Raji (cell line): ENCODE results near the gene MNT.

Experiments used
- POLR2A ChIP-seq: IDR thresholded peaks from 2 replicates; pipeline ENCODE4 v1.6.1; 2011; ENCODE audit warnings: low read depth, low read length, control low read depth; ENCODE audit not compliant: insufficient read depth

MNT gene

DNA sequence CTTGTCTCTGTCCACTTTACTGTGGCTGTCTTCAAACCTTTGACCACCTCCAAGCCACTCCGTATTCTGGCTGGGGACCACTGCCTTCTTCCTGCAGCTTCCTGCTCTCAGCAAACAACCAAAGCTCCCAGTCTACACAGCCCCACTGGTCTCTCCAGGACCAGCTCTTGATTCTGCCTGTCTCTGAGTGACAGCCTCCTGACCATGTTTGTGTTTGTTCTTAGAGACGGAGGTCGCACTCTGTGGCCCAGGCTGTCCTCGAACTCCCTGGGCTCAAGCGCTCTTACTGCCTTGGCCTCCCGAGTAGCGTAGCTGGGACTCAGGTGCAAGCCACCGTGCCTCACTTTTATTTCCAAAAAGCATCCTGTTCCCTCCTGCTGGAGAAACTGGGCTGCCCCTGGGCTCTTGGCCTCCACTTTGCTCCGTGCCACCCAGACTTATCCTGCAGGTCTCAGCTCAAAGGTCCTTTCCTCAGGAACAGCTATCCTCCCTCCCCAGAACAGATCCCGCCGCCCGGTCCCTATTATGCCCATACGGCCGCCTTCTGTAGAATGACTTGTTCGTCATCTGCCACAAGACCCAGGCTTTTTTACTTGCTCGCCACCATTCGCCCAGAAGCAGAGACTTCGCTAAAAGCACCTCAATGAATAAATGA is 9.1 kb downstream of the MNT start:
- TF ChIP-seq POLR2A, result no peak

DNA sequence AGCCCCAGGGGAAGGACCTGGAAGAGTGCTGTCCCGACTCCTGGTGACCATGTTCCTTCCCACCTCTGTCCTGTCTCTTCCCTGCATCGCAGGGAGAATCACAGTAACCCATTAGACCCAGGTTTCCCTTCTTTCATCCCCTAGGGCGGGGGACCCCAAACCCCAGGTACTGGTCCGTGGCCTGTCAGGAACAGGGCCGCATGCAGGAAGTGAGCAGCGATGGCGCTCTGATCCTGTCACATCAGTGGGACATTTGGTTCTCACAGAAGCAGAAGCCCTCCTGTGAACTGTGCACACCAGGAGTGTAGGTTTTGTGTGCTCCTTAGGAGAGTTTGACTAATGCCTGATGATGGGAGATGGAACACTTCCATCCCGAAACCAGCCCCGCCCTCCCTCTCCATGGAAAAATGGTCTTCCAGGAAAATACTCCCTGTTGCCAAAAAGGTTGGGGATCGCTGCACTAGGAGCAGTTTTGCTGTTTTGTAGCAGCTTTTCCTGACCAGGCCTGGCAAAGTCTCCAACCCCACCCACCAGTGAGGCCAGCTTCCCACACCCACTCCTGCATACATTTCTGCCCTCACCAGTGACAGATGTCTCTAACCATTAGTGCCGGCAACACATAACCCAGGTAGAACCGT is 10.5 kb downstream of the MNT start:
- TF ChIP-seq POLR2A, result no peak

GRCh38 chr17:2388683-2389055 is 12.2 kb downstream of the MNT start:
- no peak for TF ChIP-seq POLR2A

DNA sequence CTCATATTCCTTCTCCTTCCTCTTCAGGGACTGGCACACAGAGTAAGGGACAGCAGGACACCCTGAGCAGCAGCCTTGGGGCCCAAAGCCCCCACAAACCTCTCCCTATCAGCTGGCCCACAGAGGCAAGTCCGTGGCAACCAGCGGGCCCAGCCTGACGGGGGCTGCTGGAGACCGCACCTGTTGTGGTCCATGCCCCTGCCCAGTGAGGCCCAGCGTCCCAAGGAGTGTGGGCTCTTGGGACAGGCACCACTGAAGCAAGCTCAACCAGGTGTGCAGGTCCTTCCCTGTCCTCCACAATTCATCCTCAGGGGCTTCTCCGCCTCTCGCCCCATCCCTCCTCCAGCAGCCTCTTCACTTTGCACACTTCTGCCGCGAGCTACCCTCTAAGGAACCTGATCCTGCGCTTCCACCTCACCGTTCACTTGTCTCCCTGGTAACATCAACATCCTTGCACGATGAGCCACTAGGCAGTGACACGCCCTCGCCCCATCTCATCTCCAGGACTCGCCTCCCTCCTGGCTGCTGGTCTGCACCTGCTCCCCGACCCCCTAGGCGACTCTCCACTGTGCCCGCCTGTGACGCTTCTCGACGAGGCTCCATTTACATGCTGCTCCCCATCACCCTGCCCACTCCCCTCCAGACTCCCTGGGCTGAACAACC is 12.7 kb downstream of the MNT start:
- no peak for TF ChIP-seq POLR2A

GRCh38 chr17:2387086-2388019 is 13.5 kb downstream of the MNT start:
- no peak for TF ChIP-seq POLR2A

DNA sequence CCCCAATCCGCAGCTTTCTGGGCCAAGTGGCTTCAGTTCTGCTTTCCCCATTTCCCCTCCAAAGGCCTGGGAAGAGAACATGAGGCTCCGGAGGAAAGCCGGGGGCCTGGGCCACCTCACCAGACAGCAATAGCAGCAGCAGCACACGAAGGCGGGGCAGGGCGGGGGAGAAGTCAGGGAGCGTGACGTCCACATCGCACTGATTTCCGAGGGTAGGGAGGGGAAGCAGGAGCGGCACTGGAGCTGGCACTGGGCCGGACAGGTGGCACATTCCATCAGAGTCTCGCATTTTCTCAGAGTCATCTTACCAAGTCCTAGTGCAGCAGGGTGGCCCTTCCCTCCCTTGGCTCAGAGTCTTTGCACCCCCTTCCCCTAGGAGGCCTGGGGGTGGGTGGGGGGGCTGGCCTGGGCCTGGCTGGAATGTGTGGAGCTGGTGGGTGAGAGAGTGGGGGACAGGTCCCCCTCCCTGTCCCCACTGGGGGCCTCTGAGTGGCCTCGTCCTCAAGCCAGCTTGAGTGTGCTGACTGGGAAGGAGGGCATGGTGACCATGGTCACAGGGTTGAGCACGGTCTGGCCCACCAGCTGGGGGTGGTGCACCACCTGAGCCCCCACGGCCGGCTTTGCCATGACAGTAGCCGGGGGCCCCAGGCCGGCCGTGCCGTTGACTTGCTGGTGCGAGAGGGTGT is 14.3 kb downstream of the MNT start:
- no peak for TF ChIP-seq POLR2A

DNA sequence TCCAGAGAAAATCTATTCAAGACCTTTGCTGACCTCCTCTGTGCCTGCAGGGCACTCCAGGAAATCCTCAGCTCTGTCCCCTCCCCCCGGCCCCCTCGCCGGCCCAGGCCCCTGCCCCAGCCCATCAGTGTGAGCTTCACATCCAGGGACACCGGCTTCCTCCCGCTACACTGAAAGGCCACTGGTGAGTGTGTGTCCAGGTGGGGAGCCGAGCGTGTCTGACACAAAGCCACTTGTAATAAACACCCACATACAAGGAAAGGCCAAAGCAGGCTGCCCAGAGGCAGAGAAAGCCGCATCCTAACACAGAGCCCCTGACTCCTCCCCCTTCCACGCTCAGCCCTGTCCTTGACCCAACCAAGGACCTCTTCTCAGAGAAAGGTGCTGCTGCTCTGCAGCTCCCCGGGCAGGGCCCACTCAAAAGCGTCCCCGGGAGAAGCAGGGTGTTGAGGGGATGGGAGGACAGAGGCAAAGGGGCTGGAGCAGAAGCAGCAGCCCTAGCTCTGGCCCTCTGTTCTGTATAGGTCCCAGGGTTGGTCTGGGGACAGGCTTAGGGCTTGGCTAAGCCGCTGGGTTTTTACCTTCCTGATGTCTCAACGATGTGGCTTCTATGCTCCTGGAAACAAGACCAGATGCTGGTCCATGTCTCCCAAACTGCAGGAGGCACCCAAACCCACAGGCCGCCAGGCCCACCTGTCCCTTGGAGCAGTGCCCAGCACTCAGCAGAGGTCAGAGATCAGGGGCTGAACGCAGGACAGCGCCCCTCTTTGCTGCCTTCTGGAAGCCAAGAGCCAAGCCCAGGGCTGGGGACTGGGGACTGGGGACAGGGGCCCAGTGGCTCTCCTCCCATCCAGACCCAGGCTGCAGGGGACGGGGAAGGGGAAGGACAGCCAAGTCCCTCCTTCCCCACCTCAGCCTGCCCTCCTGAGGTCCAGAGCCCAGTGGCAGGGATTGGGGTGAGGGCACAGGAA is 15.3 kb downstream of the MNT start:
- no peak for TF ChIP-seq POLR2A

DNA sequence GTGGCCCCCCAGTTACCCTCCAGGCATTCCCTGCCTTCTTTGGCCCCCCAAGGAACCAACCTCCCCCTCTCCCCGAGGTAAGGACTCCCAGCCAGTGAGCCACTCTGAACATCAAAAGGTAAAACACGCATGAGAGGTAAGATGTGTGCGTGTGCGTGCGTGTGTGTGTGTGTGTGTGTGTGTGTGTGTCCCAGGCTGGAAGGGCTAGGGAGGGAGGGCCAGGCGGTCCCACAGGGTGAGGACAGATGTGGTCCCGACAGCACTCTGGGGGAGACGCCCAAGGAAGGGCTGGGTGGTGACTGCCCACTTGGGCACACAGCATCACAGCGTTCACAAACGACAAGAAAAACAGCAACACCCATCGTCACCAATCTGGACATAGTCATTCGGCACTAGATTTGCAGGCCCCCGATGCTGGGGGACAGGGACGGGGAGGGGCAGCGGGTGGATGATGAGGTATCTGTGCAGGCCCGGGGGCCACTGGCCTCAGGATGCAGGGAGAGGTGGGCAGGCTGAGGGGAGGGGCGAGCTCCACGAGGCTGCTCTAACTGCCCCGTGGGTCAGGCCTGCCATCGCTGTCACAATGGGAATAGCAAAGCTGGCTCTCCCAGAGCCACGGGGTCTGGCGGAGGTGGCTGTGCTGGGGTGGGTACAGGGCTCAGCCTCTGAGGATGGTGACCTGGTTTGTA is 16.3 kb downstream of the MNT start:
- no peak for TF ChIP-seq POLR2A

- no peak for TF ChIP-seq POLR2A
These were observed 17.2 kb downstream of the MNT start for GRCh38 chr17:2383628-2384167.

DNA sequence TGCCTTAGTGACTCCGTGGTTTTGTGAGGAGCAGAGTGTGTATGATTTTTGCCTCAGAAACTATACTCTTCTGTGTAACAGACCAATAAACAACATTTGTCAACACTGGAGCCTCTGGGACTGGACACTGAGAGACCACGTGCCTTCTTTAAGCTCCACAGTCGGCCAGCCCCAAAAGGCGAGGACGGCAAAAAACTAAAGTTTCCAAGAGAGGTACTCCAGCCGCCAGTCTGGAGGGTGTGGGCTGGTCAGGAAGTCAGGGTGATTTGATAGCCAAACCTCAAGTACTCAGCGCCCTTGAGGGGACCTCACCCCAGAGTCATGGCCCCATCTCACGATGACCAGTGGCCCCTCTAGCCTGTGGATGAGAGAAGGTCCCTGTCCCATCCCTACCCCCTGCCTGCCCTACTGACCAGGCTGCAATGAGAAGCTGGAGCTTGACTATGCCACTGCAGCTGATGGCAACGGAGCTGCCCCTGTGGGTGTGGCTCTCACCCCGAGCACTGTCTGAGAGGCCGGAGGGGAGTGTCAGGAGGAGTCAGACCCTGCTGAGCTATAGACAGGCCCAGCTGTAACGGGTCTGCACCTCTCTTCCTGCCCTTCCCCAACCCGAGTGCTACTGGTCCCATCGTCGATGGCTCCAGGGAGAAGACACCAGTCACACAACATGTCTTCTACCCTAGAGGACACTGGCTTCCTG is 19.8 kb downstream of the MNT start:
- no peak for TF ChIP-seq POLR2A

DNA sequence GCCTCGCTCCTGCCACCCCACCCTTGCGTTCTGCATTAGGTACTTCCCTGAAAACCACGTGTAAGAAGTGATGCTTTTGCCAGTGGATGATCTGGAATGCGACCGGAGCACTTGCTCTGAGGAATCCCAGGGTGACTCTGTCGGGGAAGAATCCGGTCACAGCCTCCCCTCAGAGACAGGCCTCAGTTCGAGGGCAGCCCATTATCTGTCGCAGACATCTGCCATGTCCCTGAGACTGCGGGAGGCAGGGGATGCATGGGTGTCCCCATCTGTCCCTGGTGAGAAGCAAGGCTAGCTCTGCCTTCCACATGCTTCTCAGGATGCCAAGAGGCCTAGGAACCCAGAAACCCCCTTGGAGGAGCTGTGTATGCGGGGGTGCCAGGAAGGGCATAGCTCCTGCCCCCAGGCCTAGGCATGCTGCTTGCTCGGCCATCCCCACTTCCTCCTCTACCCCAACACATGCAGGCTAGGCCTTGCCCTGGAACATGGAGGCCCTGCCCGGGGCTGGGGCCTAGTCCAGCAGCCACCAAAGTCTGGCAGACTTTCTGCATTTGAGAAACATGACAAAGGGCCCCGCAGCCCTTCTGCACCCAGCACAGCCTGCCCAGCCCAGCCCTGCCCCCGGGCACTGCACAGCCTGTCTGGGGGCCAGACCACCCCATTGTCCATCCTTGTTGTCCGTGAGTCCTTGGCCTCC is 20.5 kb downstream of the MNT start:
- TF ChIP-seq POLR2A, result no peak
